Transverse colon (tissue), 4 donors: ENCODE data around the gene GJB4. TPM values are rescaled to one million over a fixed set of nuclear protein-coding genes. Genes with fewer than 3 reads are reported as not detected.

ENCODE experiments used
- DNase-seq: peaks from one replicate; pipeline ENCODE4 v3.0.0-alpha.2; 2019
- H3K27ac ChIP-seq, 4 donors: fragments of 200-600 bp; sonication (generic); 2 replicates each; pipeline ENCODE4 v1.5.1; 2016 to 2018; ENCODE audit warnings: inconsistent platforms in 4 of 4
- H3K27me3 ChIP-seq: fragments of 200-600 bp; sonication (generic); 2 replicates; pipeline ENCODE4 v1.5.1; 2017; ENCODE audit warnings: inconsistent platforms
- H3K36me3 ChIP-seq, 4 donors: fragments of 200-600 bp; sonication (generic); 2 replicates each; pipeline ENCODE4 v1.5.1; 2017 to 2019; ENCODE audit warnings: inconsistent platforms in 4 of 4
- H3K4me1 ChIP-seq, 4 donors: fragments of 200-600 bp; sonication (generic); 2 replicates each; pipeline ENCODE4 v1.5.1; 2017 to 2020; ENCODE audit warnings: inconsistent platforms in 4 of 4
- H3K4me3 ChIP-seq, 4 donors: fragments of 200-600 bp; sonication (generic); 1 replicate in 1 of 4; 2 replicates in 3 of 4; pipeline versions ENCODE4 v1.5.1 to v1.6.1; 2017 to 2019; ENCODE audit warnings: inconsistent platforms in 4 of 4
- H3K9me3 ChIP-seq, 2 donors: fragments of 200-600 bp; sonication (generic); 2 replicates each; pipeline ENCODE4 v1.5.1; 2017 to 2019; ENCODE audit warnings: inconsistent platforms in 2 of 2
- CTCF ChIP-seq, 5 experiments: fragments of 200-600 bp in 3 of 5; fragments of 450-650 bp in 2 of 5; sonication (generic) in 3 of 5; IDR thresholded peaks; 1 replicate in 2 of 5; 2 replicates in 3 of 5; pipeline ENCODE4 v1.5.1; 2016 to 2017; ENCODE audit warnings: antibody characterized with exemption in 5 of 5, inconsistent platforms in 3 of 5, mild to moderate bottlenecking in 2 of 5, moderate library complexity in 1 of 5
- EP300 ChIP-seq: sonication (generic); formaldehyde crosslinking; IDR thresholded peaks from one replicate; pipeline ENCODE4 v1.6.1; 2017; ENCODE audit warnings: antibody characterized with exemption, low read depth
- POLR2A ChIP-seq: fragments of 450-650 bp; IDR thresholded peaks from one replicate; pipeline ENCODE4 v1.6.1; 2016; ENCODE audit warnings: antibody characterized with exemption, mild to moderate bottlenecking, moderate library complexity
- POLR2AphosphoS5 ChIP-seq, 3 donors: sonication (generic); formaldehyde crosslinking; IDR thresholded peaks; one replicate each; pipeline ENCODE4 v1.6.1; 2016; ENCODE audit warnings: antibody characterized with exemption in 3 of 3
- WGBS, 2 donors: methylation state at CpG; one replicate each; pipeline ENCODE4 v1.1.5; 2018; ENCODE audit warnings: low coverage in 1 of 2; 5-methylcytosine and 5-hydroxymethylcytosine counted together
- in situ Hi-C, 4 donors: fragments of 200-750 bp; cut with MboI; loops; one replicate each; pipeline versions ENCODE4 v1.15.0 to v1.15.1; 2017; ENCODE audit warnings: low sequenced_read_pairs in 3 of 4, low pct_ligation_motif_present in 1 of 4, low pct_unique_long_range_greater_than_20kb in 1 of 4
- intact Hi-C: fragments of 100-400 bp; cut with DNase I; formaldehyde crosslinking; loops from one replicate; pipeline ENCODE4 v1.15.1; 2023; ENCODE audit warnings: low total_unique reads
- total RNA-seq, 4 donors: library from RNA; depleted of rRNA; stranded (reverse); fragments of >200 nt; gene quantifications; one replicate each; pipeline ENCODE4 v1.1.0, GENCODE V29; 2016

Gene GJB4
- total RNA-seq, 4 donors from 2014 or later, result 0.32 TPM; not detected in 3

- in situ Hi-C loops (no loop called here), intact Hi-C loops (no loop called here)
- Histone ChIP-seq H3K4me3 (no peak overlapping the region), H3K36me3 (no peaks in the 10 kb centered on the region), H3K27ac (no peak overlapping the region), H3K9me3 (no peaks in the 10 kb centered on the region), H3K4me1 (peaks cover 0 to 8% (median 1%) of the 10 kb centered on the region in 4 donors), H3K27me3 (peaks cover 40% of the 10 kb centered on the region)
- TF ChIP-seq EP300 (no peak), POLR2A (no peak), CTCF (IDR thresholded peaks at IDR 0.05) (no peak), POLR2AphosphoS5 (IDR thresholded peaks at IDR 0.05) (no peak)
- 89% methylated on average over 40 of the region's 40 CpGs; no CpG with 5 or more reads in 1 of the 2 donors for WGBS, 2 donors
- no peak for DNase-seq
Observed at GRCh38 chr1:34794001-34794789, 34.7 kb downstream of the GJB4 start.

- Histone ChIP-seq H3K4me1 (peaks cover 0 to 8% (median 1%) of the 10 kb centered on the region in 4 donors), H3K4me3 (no peak overlapping the region), H3K27me3 (peaks cover 40% of the 10 kb centered on the region), H3K36me3 (no peaks in the 10 kb centered on the region), H3K9me3 (no peaks in the 10 kb centered on the region), H3K27ac (no peak overlapping the region)
- no peak for DNase-seq
- no peak for TF ChIP-seq POLR2A
- TF ChIP-seq POLR2AphosphoS5 (IDR thresholded peaks at IDR 0.05), result no peak
- no peak for TF ChIP-seq EP300
- TF ChIP-seq CTCF (IDR thresholded peaks at IDR 0.05), result no peak
- whole genome bisulfite sequencing, 2 donors, result 94% methylated on average over 11 of the region's 12 CpGs; no CpG with 5 or more reads in 1 of the 2 donors
- in situ Hi-C loops, result no loop called here
- intact Hi-C loops, result no loop called here
Observed at GRCh38 chr1:34794790-34795180, 35.2 kb downstream of the GJB4 start.

- peaks cover 39% of the 10 kb centered on the region for H3K27me3 ChIP-seq
- H3K27ac ChIP-seq, result no peak overlapping the region
- TF ChIP-seq CTCF (IDR thresholded peaks at IDR 0.05) (no peak), POLR2A (no peak), POLR2AphosphoS5 (IDR thresholded peaks at IDR 0.05) (no peak), EP300 (no peak)
- no peak for DNase-seq
- H3K4me1 ChIP-seq, result peaks cover 0 to 8% (median 1%) of the 10 kb centered on the region in 4 donors
- WGBS, 2 donors, result 78 to 82% methylated on average over 4 to 6 of the region's 6 CpGs
- H3K36me3 ChIP-seq, result no peaks in the 10 kb centered on the region
- H3K4me3 ChIP-seq, result no peak overlapping the region
- intact Hi-C loops, result no loop called here
- in situ Hi-C loops, result no loop called here
- no peaks in the 10 kb centered on the region for H3K9me3 ChIP-seq
Observed at GRCh38 chr1:34795916-34796315, 36.4 kb downstream of the GJB4 start.

- H3K27me3 ChIP-seq, result peaks cover 28% of the 10 kb centered on the region
- H3K36me3 ChIP-seq, result no peaks in the 10 kb centered on the region
- H3K4me3 ChIP-seq, result no peak overlapping the region
- in situ Hi-C loops (no loop called here), intact Hi-C loops (no loop called here)
- peaks cover 0 to 8% (median 1%) of the 10 kb centered on the region in 4 donors for H3K4me1 ChIP-seq
- TF ChIP-seq POLR2AphosphoS5 (IDR thresholded peaks at IDR 0.05) (no peak), EP300 (no peak), CTCF (IDR thresholded peaks at IDR 0.05) (no peak), POLR2A (no peak)
- no peaks in the 10 kb centered on the region for H3K9me3 ChIP-seq
- H3K27ac ChIP-seq, result no peak overlapping the region
- DNase-seq, result no peak
- WGBS, 2 donors, result 81% methylated on average over 6 of the region's 6 CpGs; no CpG with 5 or more reads in 1 of the 2 donors
Observed at GRCh38 chr1:34796990-34797389, 37.5 kb downstream of the GJB4 start.
